ENCODE results near the gene TPSG1.

The TPSG1 gene

DNA sequence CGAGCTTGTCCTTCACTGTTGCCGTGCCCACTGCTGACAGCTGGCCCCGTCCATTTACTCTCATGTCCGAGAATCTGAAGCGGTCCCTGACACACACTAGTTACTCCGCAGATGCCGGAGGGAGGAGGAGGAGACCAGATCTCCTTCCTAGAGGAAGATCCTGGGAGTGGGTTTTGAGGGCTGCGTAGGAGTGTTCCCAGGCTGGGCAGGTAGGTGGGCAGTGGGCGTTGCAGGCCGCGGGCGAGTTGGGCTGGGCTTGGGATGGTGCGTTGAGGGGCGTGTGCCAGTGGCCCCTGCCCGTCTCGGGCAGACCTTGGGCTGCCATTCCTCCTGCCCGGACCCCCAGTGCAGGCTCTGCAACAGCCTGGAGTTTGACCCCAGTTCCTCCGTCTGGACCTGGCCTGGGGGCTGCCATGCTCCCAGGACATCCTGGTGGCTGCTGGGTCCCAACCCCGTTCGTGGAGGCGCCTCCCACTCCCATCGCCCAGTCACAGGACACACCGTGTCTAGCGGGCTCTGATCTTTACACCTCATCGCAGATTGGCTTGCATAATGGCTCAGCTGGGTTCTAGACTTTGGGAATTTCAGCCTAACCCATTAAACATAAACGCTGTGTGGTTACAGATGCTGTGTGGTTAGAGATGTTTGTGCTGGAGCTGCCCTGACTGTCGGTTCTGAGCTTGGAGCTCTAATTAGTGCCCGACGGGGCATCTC lies 49.3 kb downstream of the TPSG1 start:
- Histone ChIP-seq H3K36me3 (ENCODE audit: insufficient read depth, low read length) (no peaks in the 10 kb centered on the region), H2AFZ (ENCODE audit: low read length) (no peak overlapping the region), H3K79me2 (ENCODE audit: insufficient read depth, low read length) (no peaks in the 10 kb centered on the region), H3K4me3 (ENCODE audit: low read length, poor library complexity, severe bottlenecking) (no peak overlapping the region), H3K9me2 (replicated peaks; ENCODE audit: low read depth, low read length) (no peaks in the 10 kb centered on the region), H3K9ac (ENCODE audit: low read depth, low read length, poor library complexity, severe bottlenecking) (no peak overlapping the region), H3K4me2 (ENCODE audit: low read depth, low read length, poor library complexity, severe bottlenecking) (no peak overlapping the region), H3K4me1 (ENCODE audit: insufficient read depth, low read length, poor library complexity, severe bottlenecking) (no peaks in the 10 kb centered on the region), H4K20me1 (ENCODE audit: insufficient read depth, low read length, poor library complexity, severe bottlenecking) (no peaks in the 10 kb centered on the region), H3K27me3 (ENCODE audit: insufficient read depth, low read length, poor library complexity, severe bottlenecking) (no peaks in the 10 kb centered on the region), H3K9me3 (ENCODE audit: insufficient read depth, low read depth, low read length) (no peaks in the 10 kb centered on the region), H3F3A (ENCODE audit: low read depth) (no peaks in the 10 kb centered on the region)
- TF ChIP-seq, protein P1, sequence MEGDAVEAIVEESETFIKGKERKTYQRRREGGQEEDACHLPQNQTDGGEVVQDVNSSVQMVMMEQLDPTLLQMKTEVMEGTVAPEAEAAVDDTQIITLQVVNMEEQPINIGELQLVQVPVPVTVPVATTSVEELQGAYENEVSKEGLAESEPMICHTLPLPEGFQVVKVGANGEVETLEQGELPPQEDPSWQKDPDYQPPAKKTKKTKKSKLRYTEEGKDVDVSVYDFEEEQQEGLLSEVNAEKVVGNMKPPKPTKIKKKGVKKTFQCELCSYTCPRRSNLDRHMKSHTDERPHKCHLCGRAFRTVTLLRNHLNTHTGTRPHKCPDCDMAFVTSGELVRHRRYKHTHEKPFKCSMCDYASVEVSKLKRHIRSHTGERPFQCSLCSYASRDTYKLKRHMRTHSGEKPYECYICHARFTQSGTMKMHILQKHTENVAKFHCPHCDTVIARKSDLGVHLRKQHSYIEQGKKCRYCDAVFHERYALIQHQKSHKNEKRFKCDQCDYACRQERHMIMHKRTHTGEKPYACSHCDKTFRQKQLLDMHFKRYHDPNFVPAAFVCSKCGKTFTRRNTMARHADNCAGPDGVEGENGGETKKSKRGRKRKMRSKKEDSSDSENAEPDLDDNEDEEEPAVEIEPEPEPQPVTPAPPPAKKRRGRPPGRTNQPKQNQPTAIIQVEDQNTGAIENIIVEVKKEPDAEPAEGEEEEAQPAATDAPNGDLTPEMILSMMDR (conservative IDR thresholded peaks at IDR 0.05; ENCODE audit: low read length), result no peak
- TF ChIP-seq EZH2phosphoT487 (IDR thresholded peaks at IDR 0.05; ENCODE audit: borderline replicate concordance), result no peak

DNA sequence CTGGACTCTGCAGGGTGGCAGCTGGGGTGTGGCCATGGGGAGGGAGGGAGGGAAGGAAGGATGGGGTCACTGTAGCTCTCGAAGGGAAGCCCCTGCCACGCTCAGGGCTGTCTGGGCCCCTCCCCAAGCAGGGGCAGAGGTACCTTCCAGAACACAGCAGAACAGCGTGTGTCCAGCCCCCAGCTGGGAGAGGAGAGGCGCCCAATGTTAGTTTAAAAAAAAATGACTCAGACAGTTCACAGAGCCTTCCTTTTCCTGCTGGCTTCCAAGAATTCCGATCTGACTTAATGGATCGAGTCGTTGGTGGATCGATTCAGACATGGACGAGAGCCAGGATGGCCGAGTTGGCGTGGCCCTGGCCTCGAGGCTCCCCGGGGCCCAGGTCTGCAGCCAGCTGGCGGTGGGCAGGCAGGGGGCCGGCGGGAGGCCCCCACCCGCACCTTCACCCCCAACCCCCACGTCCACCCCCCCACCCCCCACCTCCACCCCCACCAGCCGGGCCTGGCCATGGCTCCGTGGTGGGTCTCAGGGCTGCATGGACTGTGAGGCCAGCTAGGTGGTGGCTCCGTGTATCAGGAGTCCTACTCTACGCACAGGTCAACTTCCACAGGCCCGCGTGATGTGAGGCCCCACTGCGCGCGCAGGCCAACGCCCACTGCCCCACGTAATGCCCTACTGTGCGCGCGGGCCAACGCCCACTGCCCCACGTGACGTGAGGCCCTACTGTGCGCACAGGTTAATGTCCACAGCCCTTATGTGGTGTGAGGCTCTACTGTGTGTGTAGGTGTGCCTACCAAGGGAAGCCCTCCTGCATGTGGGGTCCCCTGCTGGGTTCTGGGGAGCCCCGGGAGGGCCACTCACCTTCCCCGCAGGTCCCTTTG lies 50.4 kb downstream of the TPSG1 start:
- Histone ChIP-seq H3K4me1 (ENCODE audit: insufficient read depth, low read length, poor library complexity, severe bottlenecking) (no peaks in the 10 kb centered on the region), H3K4me2 (ENCODE audit: low read depth, low read length, poor library complexity, severe bottlenecking) (no peak overlapping the region), H3K79me2 (ENCODE audit: insufficient read depth, low read length) (no peaks in the 10 kb centered on the region), H3K36me3 (ENCODE audit: insufficient read depth, low read length) (no peaks in the 10 kb centered on the region), H3K27me3 (ENCODE audit: insufficient read depth, low read length, poor library complexity, severe bottlenecking) (no peaks in the 10 kb centered on the region), H3K4me3 (ENCODE audit: low read length, poor library complexity, severe bottlenecking) (no peak overlapping the region), H4K20me1 (ENCODE audit: insufficient read depth, low read length, poor library complexity, severe bottlenecking) (no peaks in the 10 kb centered on the region), H3K9ac (ENCODE audit: low read depth, low read length, poor library complexity, severe bottlenecking) (no peak overlapping the region), H3K9me2 (replicated peaks; ENCODE audit: low read depth, low read length) (no peaks in the 10 kb centered on the region), H3K9me3 (ENCODE audit: insufficient read depth, low read depth, low read length) (no peaks in the 10 kb centered on the region), H2AFZ (ENCODE audit: low read length) (no peak overlapping the region), H3F3A (ENCODE audit: low read depth) (no peaks in the 10 kb centered on the region)
- TF ChIP-seq, protein P1 (conservative IDR thresholded peaks at IDR 0.05; ENCODE audit: low read length), result no peak
- no peak for TF ChIP-seq EZH2phosphoT487 (IDR thresholded peaks at IDR 0.05; ENCODE audit: borderline replicate concordance)

DNA sequence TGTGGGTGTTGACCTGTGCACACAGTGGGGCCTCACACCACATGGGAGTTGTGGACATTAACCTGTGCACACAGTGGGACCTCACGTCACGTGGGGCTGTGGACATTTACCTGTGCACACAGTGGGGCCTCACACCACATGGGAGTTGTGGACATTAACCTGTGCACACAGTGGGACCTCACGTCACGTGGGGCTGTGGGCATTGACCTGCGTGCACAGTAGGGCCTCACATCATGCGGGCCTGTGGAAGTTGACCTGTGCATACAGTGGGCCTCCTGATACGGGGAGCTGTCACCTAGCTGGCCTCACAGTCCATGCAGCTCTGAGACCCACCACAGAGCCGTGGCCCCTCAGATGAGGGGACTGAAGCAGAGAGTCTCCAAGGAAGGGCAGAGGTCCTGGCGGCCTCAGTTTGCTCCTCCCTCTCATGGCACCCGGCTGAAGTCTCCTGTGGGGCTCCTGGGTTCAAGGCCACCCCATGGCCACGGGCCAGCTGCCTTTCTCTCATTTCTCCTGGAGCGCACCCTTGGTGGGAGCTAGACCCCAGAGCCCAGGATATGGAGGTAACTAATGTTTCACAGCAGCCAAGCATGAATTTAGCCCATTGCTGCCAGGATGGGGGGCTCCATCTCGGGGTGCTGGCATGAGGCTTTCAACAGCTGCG lies 51.1 kb downstream of the TPSG1 start:
- no peak for TF ChIP-seq EZH2phosphoT487 (IDR thresholded peaks at IDR 0.05; ENCODE audit: borderline replicate concordance)
- TF ChIP-seq, protein P1 (conservative IDR thresholded peaks at IDR 0.05; ENCODE audit: low read length), result no peak
- Histone ChIP-seq H3K4me2 (ENCODE audit: low read depth, low read length, poor library complexity, severe bottlenecking) (no peak overlapping the region), H3K36me3 (ENCODE audit: insufficient read depth, low read length) (no peaks in the 10 kb centered on the region), H3F3A (ENCODE audit: low read depth) (no peaks in the 10 kb centered on the region), H3K4me1 (ENCODE audit: insufficient read depth, low read length, poor library complexity, severe bottlenecking) (no peaks in the 10 kb centered on the region), H3K9me3 (ENCODE audit: insufficient read depth, low read depth, low read length) (no peaks in the 10 kb centered on the region), H3K27me3 (ENCODE audit: insufficient read depth, low read length, poor library complexity, severe bottlenecking) (no peaks in the 10 kb centered on the region), H2AFZ (ENCODE audit: low read length) (no peak overlapping the region), H3K9ac (ENCODE audit: low read depth, low read length, poor library complexity, severe bottlenecking) (no peak overlapping the region), H3K9me2 (replicated peaks; ENCODE audit: low read depth, low read length) (no peaks in the 10 kb centered on the region), H4K20me1 (ENCODE audit: insufficient read depth, low read length, poor library complexity, severe bottlenecking) (no peaks in the 10 kb centered on the region), H3K79me2 (ENCODE audit: insufficient read depth, low read length) (no peaks in the 10 kb centered on the region), H3K4me3 (ENCODE audit: low read length, poor library complexity, severe bottlenecking) (no peak overlapping the region)

Data from Loucy (cell line).